WTC11 (cell line): ENCODE results near the gene TNIP1. TPM values are rescaled to one million over a fixed set of nuclear protein-coding genes. Genes with fewer than 3 reads are reported as not detected.

ENCODE experiments used
- ATAC-seq: fragments of 200-7000 bp; cut with Tn5 transposase; 2 replicates; pipeline ENCODE4 v1.10.0; 2021; ENCODE audit warnings: mild to moderate bottlenecking, moderate library complexity
- CTCF ChIA-PET: fragments of 300-600 bp; sonication (Branson Sonifier 250); formaldehyde crosslinking; loops from one replicate; lab custom pipeline; 2021; ENCODE audit warnings: antibody characterized with exemption; lab: Charles Lee
- POLR2A ChIA-PET: fragments of 350-600 bp; sonication (Branson Sonifier 250); formaldehyde crosslinking; loops from one replicate; lab custom pipeline; 2021; ENCODE audit warnings: antibody characterized with exemption; lab: Charles Lee
- DNase-seq: peaks from one replicate; pipeline ENCODE4 v3.0.0; 2021; ENCODE audit warnings: low spot score
- H3K27ac Mint-ChIP-seq: 2 replicates; pipeline ENCODE4 v1.8.0; 2021; ENCODE audit warnings: mixed read lengths
- H3K27me3 Mint-ChIP-seq: 2 replicates; pipeline ENCODE4 v1.8.0; 2021; ENCODE audit warnings: low read depth, mild to moderate bottlenecking, moderate library complexity, mixed read lengths
- H3K36me3 Mint-ChIP-seq: 2 replicates; pipeline ENCODE4 v1.8.0; 2021; ENCODE audit warnings: mixed read lengths
- H3K4me1 Mint-ChIP-seq: 2 replicates; pipeline ENCODE4 v1.8.0; 2022; ENCODE audit warnings: mixed read lengths
- H3K4me3 Mint-ChIP-seq: 2 replicates; pipeline ENCODE4 v1.8.0; 2021; ENCODE audit warnings: mild to moderate bottlenecking, moderate library complexity, mixed read lengths
- H3K9me3 Mint-ChIP-seq: 2 replicates; pipeline ENCODE4 v1.8.0; 2021; ENCODE audit warnings: mixed read lengths
- ELF4 ChIP-seq: sonication (generic); formaldehyde crosslinking; IDR thresholded peaks from 2 replicates; pipeline ENCODE4 v1.8.1; 2022; ENCODE audit warnings: low read depth, mild to moderate bottlenecking, moderate library complexity, missing genetic modification reagents
- HMGA2 ChIP-seq: fragments of 250-450 bp; sonication (Bioruptor Pico); IDR thresholded peaks from 2 replicates; pipeline ENCODE4 v1.4.0; 2021; ENCODE audit warnings: mild to moderate bottlenecking, moderate library complexity
- MXD4 ChIP-seq: fragments of 250-450 bp; sonication (Bioruptor Pico); IDR thresholded peaks from 2 replicates; pipeline ENCODE4 v1.8.0; 2021; ENCODE audit warnings: mild to moderate bottlenecking, moderate library complexity, borderline replicate concordance
- MYBL2 ChIP-seq: sonication (generic); formaldehyde crosslinking; IDR thresholded peaks from 2 replicates; pipeline ENCODE4 v1.8.1; 2023; ENCODE audit warnings: mild to moderate bottlenecking, moderate library complexity, missing genetic modification reagents
- PRRX2 ChIP-seq: fragments of 250-450 bp; sonication (Bioruptor Pico); IDR thresholded peaks from 2 replicates; pipeline ENCODE4 v1.8.0; 2021; ENCODE audit warnings: mild to moderate bottlenecking
- ZNF138 ChIP-seq: sonication (generic); formaldehyde crosslinking; conservative IDR thresholded peaks from 2 replicates; pipeline ENCODE4 v1.8.1; 2022; ENCODE audit warnings: mild to moderate bottlenecking, moderate library complexity, missing genetic modification reagents
- total RNA-seq: library from RNA; stranded (reverse); gene quantifications from 3 replicates; pipeline ENCODE4 v1.2.3, GENCODE V29; 2021
- TF ChIP-seq, protein P1 (sequence below): fragments of 250-450 bp; sonication (Bioruptor Pico); IDR thresholded peaks from 2 replicates; pipeline ENCODE4 v2.1.2; 2022; ENCODE audit warnings: mild to moderate bottlenecking, moderate library complexity
- TF ChIP-seq, protein P2 (sequence below): sonication (generic); formaldehyde crosslinking; IDR thresholded peaks from 2 replicates; pipeline ENCODE4 v1.8.0; 2023; ENCODE audit warnings: missing genetic modification reagents, mild to moderate bottlenecking, borderline replicate concordance
- TF ChIP-seq, protein P3 (sequence below): sonication (generic); formaldehyde crosslinking; IDR thresholded peaks from 2 replicates; pipeline ENCODE4 v1.8.0; 2023; ENCODE audit warnings: mild to moderate bottlenecking, missing genetic modification reagents
- TF ChIP-seq, protein P4 (sequence below): sonication (generic); formaldehyde crosslinking; IDR thresholded peaks from 2 replicates; pipeline ENCODE4 v1.8.1; 2023; ENCODE audit warnings: mild to moderate bottlenecking, missing genetic modification reagents, moderate library complexity
- TF ChIP-seq, protein P5 (sequence below): fragments of 250-450 bp; sonication (Bioruptor Pico); IDR thresholded peaks from 2 replicates; pipeline ENCODE4 v1.9.0; 2021; ENCODE audit warnings: mild to moderate bottlenecking
- TF ChIP-seq, protein P6 (sequence below): sonication (generic); formaldehyde crosslinking; IDR thresholded peaks from 2 replicates; pipeline ENCODE4 v1.8.1; 2023; ENCODE audit warnings: mild to moderate bottlenecking, missing genetic modification reagents
- TF ChIP-seq, protein P7 (sequence below): sonication (generic); formaldehyde crosslinking; IDR thresholded peaks from 2 replicates; pipeline ENCODE4 v1.8.1; 2023; ENCODE audit warnings: mild to moderate bottlenecking, moderate library complexity, missing genetic modification reagents

Gene TNIP1
- total RNA-seq, 1 experiment from 2014 or later = 41.1 TPM

DNA sequence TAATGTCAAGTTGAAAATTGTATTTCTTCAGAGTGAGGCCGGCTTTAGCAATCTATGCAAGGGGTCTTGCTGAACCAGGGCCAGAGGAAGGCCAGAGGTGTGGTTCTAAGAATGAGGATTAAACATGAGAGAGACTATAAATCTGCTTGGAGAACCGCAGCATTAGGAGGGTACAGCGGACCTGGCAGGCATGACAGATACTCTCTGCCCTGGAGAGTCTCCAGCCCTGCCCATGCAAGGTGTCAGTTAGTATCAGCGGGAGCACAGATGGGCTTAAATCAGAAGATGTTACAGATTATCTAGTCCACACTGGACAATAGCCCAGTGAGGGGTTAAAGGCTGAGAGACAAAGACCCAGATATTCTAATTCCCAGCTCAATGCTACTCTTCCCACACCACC is 71.9 kb downstream of the TNIP1 start:
- DNase-seq (no peak), ATAC-seq (no peak)
- POLR2A ChIA-PET = no interaction called here
- no peaks in the 10 kb centered on the region for H3K9me3 Mint-ChIP-seq
- no peak overlapping the region for H3K4me3 Mint-ChIP-seq
- no peaks in the 10 kb centered on the region for H3K36me3 Mint-ChIP-seq
- no peaks in the 10 kb centered on the region for H3K4me1 Mint-ChIP-seq
- H3K27ac Mint-ChIP-seq = no peak overlapping the region
- H3K27me3 Mint-ChIP-seq = no peaks in the 10 kb centered on the region; the same call in 1 of the 2 replicates
- CTCF ChIA-PET = interaction anchor here (1.2 kb wide), 1 partner anchor 106 kb away, joined by 3 read pairs; no protein-coding TSS in a partner anchor
- TF ChIP-seq, protein P1, sequence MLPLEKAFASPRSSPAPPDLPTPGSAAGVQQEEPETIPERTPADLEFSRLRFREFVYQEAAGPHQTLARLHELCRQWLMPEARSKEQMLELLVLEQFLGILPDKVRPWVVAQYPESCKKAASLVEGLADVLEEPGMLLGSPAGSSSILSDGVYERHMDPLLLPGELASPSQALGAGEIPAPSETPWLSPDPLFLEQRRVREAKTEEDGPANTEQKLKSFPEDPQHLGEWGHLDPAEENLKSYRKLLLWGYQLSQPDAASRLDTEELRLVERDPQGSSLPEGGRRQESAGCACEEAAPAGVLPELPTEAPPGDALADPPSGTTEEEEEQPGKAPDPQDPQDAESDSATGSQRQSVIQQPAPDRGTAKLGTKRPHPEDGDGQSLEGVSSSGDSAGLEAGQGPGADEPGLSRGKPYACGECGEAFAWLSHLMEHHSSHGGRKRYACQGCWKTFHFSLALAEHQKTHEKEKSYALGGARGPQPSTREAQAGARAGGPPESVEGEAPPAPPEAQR = no peak
- TF ChIP-seq, protein P2, sequence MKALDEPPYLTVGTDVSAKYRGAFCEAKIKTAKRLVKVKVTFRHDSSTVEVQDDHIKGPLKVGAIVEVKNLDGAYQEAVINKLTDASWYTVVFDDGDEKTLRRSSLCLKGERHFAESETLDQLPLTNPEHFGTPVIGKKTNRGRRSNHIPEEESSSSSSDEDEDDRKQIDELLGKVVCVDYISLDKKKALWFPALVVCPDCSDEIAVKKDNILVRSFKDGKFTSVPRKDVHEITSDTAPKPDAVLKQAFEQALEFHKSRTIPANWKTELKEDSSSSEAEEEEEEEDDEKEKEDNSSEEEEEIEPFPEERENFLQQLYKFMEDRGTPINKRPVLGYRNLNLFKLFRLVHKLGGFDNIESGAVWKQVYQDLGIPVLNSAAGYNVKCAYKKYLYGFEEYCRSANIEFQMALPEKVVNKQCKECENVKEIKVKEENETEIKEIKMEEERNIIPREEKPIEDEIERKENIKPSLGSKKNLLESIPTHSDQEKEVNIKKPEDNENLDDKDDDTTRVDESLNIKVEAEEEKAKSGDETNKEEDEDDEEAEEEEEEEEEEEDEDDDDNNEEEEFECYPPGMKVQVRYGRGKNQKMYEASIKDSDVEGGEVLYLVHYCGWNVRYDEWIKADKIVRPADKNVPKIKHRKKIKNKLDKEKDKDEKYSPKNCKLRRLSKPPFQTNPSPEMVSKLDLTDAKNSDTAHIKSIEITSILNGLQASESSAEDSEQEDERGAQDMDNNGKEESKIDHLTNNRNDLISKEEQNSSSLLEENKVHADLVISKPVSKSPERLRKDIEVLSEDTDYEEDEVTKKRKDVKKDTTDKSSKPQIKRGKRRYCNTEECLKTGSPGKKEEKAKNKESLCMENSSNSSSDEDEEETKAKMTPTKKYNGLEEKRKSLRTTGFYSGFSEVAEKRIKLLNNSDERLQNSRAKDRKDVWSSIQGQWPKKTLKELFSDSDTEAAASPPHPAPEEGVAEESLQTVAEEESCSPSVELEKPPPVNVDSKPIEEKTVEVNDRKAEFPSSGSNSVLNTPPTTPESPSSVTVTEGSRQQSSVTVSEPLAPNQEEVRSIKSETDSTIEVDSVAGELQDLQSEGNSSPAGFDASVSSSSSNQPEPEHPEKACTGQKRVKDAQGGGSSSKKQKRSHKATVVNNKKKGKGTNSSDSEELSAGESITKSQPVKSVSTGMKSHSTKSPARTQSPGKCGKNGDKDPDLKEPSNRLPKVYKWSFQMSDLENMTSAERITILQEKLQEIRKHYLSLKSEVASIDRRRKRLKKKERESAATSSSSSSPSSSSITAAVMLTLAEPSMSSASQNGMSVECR (CRISPR knock-in tag) = no peak
- TF ChIP-seq, protein P3, sequence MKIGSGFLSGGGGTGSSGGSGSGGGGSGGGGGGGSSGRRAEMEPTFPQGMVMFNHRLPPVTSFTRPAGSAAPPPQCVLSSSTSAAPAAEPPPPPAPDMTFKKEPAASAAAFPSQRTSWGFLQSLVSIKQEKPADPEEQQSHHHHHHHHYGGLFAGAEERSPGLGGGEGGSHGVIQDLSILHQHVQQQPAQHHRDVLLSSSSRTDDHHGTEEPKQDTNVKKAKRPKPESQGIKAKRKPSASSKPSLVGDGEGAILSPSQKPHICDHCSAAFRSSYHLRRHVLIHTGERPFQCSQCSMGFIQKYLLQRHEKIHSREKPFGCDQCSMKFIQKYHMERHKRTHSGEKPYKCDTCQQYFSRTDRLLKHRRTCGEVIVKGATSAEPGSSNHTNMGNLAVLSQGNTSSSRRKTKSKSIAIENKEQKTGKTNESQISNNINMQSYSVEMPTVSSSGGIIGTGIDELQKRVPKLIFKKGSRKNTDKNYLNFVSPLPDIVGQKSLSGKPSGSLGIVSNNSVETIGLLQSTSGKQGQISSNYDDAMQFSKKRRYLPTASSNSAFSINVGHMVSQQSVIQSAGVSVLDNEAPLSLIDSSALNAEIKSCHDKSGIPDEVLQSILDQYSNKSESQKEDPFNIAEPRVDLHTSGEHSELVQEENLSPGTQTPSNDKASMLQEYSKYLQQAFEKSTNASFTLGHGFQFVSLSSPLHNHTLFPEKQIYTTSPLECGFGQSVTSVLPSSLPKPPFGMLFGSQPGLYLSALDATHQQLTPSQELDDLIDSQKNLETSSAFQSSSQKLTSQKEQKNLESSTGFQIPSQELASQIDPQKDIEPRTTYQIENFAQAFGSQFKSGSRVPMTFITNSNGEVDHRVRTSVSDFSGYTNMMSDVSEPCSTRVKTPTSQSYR (CRISPR knock-in tag) = no peak
- TF ChIP-seq ELF4 = no peak
- no peak for TF ChIP-seq MYBL2 (CRISPR knock-in tag)
- no peak for TF ChIP-seq ZNF138 (CRISPR knock-in tag)
- no peak for TF ChIP-seq MXD4 (CRISPR knock-in tag)
- TF ChIP-seq, protein P4, sequence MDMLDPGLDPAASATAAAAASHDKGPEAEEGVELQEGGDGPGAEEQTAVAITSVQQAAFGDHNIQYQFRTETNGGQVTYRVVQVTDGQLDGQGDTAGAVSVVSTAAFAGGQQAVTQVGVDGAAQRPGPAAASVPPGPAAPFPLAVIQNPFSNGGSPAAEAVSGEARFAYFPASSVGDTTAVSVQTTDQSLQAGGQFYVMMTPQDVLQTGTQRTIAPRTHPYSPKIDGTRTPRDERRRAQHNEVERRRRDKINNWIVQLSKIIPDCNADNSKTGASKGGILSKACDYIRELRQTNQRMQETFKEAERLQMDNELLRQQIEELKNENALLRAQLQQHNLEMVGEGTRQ (CRISPR knock-in tag) = no peak
- TF ChIP-seq, protein P5, sequence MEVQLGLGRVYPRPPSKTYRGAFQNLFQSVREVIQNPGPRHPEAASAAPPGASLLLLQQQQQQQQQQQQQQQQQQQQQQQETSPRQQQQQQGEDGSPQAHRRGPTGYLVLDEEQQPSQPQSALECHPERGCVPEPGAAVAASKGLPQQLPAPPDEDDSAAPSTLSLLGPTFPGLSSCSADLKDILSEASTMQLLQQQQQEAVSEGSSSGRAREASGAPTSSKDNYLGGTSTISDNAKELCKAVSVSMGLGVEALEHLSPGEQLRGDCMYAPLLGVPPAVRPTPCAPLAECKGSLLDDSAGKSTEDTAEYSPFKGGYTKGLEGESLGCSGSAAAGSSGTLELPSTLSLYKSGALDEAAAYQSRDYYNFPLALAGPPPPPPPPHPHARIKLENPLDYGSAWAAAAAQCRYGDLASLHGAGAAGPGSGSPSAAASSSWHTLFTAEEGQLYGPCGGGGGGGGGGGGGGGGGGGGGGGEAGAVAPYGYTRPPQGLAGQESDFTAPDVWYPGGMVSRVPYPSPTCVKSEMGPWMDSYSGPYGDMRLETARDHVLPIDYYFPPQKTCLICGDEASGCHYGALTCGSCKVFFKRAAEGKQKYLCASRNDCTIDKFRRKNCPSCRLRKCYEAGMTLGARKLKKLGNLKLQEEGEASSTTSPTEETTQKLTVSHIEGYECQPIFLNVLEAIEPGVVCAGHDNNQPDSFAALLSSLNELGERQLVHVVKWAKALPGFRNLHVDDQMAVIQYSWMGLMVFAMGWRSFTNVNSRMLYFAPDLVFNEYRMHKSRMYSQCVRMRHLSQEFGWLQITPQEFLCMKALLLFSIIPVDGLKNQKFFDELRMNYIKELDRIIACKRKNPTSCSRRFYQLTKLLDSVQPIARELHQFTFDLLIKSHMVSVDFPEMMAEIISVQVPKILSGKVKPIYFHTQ = no peak
- TF ChIP-seq, protein P6, sequence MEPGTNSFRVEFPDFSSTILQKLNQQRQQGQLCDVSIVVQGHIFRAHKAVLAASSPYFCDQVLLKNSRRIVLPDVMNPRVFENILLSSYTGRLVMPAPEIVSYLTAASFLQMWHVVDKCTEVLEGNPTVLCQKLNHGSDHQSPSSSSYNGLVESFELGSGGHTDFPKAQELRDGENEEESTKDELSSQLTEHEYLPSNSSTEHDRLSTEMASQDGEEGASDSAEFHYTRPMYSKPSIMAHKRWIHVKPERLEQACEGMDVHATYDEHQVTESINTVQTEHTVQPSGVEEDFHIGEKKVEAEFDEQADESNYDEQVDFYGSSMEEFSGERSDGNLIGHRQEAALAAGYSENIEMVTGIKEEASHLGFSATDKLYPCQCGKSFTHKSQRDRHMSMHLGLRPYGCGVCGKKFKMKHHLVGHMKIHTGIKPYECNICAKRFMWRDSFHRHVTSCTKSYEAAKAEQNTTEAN (CRISPR knock-in tag) = no peak
- TF ChIP-seq PRRX2 = no peak
- TF ChIP-seq, protein P7, sequence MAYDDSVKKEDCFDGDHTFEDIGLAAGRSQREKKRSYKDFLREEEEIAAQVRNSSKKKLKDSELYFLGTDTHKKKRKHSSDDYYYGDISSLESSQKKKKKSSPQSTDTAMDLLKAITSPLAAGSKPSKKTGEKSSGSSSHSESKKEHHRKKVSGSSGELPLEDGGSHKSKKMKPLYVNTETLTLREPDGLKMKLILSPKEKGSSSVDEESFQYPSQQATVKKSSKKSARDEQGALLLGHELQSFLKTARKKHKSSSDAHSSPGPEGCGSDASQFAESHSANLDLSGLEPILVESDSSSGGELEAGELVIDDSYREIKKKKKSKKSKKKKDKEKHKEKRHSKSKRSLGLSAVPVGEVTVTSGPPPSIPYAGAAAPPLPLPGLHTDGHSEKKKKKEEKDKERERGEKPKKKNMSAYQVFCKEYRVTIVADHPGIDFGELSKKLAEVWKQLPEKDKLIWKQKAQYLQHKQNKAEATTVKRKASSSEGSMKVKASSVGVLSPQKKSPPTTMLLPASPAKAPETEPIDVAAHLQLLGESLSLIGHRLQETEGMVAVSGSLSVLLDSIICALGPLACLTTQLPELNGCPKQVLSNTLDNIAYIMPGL = no peak
- no peak for TF ChIP-seq HMGA2 (CRISPR knock-in tag)
